Skeletal muscle satellite cell (primary cell): ENCODE results near the gene SERPINB1.
A peak's percentile ranks its signal among the peaks of the same experiment; 100 is the strongest.

Experiments
- H3K27me3 ChIP-seq: 2 replicates; pipeline ENCODE4 v1.7.0; 2013; ENCODE audit warnings: low read length; ENCODE audit not compliant: control insufficient read depth, insufficient read depth
- H3K36me3 ChIP-seq: 2 replicates; pipeline ENCODE4 v1.7.0; 2013; ENCODE audit warnings: mild to moderate bottlenecking, control low read depth, low read length; ENCODE audit not compliant: insufficient read depth
- H3K4me1 ChIP-seq: 2 replicates; pipeline ENCODE4 v1.7.0; 2013; ENCODE audit warnings: low read length; ENCODE audit not compliant: control insufficient read depth, insufficient read depth
- H3K4me2 ChIP-seq: 2 replicates; pipeline ENCODE4 v1.7.0; 2013; ENCODE audit warnings: mild to moderate bottlenecking, low read length
- H3K4me3 ChIP-seq: 2 replicates; pipeline ENCODE4 v1.7.0; 2013; ENCODE audit warnings: low read length
- H3K9ac ChIP-seq: 2 replicates; pipeline ENCODE4 v1.7.0; 2013; ENCODE audit warnings: mild to moderate bottlenecking, low read depth, low read length, moderate library complexity
- H3K9me3 ChIP-seq: replicated peaks from 2 replicates; pipeline ENCODE4 v1.7.0; 2013; ENCODE audit warnings: mild to moderate bottlenecking, control low read depth, low read length

Gene SERPINB1

DNA sequence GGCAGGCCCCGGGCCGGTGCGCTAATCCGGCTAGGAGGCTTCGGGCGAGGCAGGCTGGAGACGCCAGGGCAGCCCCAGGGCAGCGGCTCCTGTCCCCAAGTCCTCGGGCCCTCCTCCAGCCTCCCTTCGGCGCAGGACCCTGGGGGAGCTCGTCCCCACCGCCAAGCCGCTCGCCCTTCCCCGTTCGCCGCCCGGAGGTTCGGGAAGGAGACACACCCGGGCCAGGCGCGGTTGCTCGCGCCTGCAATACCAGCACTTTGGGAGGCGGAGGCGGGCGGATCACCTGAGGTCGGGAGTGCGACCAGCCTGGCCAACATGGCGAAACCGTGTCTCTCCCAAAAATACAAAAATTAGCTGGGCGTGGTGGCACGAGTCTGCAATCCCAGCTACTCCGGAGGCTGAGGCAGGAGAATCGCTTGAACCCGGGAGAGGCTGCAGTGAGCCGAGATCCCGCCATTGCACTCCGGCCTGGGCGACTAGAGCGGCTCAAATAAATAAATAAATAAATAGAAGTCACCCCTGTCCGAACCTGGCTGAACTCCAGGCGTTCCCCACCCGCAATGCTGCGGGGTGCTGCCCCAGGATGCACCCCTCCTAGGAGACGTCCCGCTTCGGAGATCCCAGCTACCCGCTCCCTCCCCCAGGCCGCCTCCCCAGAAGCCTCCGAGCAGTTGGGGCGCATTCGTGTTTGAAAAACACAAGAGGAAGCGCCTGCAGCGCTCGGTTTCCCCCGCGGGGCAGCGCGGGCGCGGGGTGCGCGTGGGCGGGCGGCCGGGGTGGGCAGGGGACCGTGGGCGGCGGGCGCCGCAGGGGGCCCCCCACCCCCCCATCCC is 33.9 kb upstream of the SERPINB1 start:
- no peaks in the 10 kb centered on the region for H3K9me3 ChIP-seq
- H3K4me3 ChIP-seq: peak overlapping the region; percentile 72
- H3K9ac ChIP-seq: peak overlapping the region; percentile 78
- H3K4me2 ChIP-seq: peak overlapping the region; percentile 91
- peaks cover 25% of the 10 kb centered on the region for H3K4me1 ChIP-seq
- H3K36me3 ChIP-seq: no peaks in the 10 kb centered on the region
- peaks cover 24% of the 10 kb centered on the region for H3K27me3 ChIP-seq

DNA sequence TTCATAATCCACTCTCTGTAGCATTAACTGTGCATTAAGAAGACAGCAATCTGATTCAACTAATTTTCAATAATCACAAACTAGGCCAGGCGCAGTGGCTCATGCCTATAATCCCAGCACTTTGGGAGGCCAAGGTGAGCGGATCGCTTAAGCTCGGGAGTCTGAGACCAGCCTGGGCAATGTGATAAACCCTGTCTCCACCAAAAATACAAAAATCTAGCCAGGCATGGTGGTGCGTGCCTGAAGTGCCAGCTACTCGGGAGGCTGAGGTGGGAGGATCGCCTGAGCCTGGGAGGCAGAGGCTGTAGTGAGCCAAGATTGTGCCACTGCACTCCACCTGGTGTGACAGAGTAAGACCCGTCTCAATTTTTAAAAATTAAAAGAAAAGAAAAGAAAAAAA is 32.0 kb upstream of the SERPINB1 start:
- Histone ChIP-seq H3K4me2 (no peak overlapping the region), H3K9ac (no peak overlapping the region), H3K4me3 (no peak overlapping the region), H3K27me3 (peaks cover 9% of the 10 kb centered on the region), H3K36me3 (no peaks in the 10 kb centered on the region), H3K4me1 (peaks cover 25% of the 10 kb centered on the region), H3K9me3 (no peaks in the 10 kb centered on the region)

DNA sequence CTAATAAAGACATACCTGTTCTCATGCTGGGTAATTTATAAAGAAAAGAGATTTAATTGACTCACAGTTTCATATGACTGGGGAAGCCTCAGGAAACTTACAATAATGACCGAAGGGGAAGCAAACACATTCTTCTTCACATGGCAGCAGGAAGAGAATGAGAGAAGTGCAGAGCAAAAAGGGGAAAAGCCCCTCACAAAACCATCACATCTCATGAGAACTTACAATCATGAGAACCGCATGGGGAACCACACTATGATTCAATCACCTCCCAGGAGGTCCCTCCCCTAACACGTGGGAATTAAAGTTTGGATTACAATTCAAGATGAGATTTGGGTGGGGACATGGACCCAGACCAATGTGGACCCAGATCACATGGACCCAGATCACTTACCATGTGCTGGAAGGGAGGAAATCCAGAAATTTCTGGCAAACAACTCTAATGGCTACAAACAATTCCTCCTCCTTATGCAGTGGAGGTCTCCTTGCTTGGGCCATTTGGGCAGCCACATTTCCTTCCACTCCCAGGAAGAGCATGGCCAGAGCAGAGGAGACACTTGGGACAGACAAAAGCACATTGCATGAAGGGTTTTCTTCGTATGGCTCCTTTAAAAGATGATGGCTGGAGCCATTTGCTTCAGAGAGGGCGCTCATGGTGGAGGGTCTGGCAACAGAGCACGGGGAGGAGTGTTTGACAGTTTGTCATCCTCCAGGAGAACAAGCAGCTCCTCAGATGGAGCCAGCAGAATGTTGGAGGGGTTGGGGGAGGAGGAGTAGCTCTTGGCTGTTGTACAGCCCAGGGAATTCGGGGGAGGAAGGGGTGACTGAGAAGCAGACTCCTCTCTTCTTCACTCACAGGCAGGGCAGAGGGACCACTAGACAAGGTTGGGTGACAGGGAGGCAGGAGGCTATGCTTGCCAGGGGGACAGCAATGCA is 31.0 kb upstream of the SERPINB1 start:
- peaks cover 23% of the 10 kb centered on the region for H3K4me1 ChIP-seq
- no peak overlapping the region for H3K4me3 ChIP-seq
- H3K36me3 ChIP-seq: no peaks in the 10 kb centered on the region

DNA sequence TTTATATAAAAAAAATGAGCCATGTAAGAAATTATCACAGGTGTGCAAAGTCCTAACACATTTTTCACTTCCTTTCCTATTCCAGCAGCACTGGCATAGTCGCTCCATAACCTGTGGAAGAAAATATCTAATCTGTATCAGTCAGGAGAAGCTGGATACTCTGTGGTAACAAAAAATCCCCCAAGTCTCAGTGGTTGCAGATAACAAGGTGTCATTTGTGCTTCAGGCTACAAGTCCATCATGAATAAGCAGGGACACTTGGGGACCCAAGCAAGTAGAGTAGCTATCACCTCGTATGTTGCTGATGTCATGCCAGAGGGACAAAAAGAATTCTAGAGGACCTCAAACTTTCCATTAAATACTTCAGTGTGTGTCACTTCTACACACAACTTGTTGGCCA is 30.3 kb upstream of the SERPINB1 start:
- no peak overlapping the region for H3K4me2 ChIP-seq
- no peaks in the 10 kb centered on the region for H3K9me3 ChIP-seq
- H3K27me3 ChIP-seq: peaks cover 10% of the 10 kb centered on the region
- no peak overlapping the region for H3K9ac ChIP-seq
- no peak overlapping the region for H3K4me3 ChIP-seq
- peaks cover 16% of the 10 kb centered on the region for H3K4me1 ChIP-seq
- no peaks in the 10 kb centered on the region for H3K36me3 ChIP-seq

More for the DNA sequence above, 31.0 kb upstream of the SERPINB1 start:
- H3K4me2 ChIP-seq: no peak overlapping the region
- H3K9me3 ChIP-seq: no peaks in the 10 kb centered on the region
- H3K9ac ChIP-seq: no peak overlapping the region
- H3K27me3 ChIP-seq: peaks cover 10% of the 10 kb centered on the region

DNA sequence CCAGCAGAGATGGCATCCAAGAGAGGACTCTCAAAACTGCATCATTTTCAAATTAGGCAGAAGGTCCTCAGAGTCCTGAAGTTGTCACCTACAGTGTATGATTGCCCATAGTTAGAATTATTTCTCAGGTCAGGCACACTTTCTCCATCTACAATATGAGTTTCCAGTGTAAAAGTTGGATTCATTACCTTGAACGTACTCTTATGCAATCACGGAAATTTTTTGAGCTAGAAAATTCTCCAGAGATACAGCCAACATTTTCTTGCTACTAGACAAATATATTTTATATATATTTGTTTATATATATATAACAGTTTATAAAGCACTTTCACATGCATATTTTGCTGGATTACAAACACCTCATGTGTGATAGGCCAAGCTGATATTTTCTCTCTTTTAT is 29.4 kb upstream of the SERPINB1 start:
- Histone ChIP-seq H3K36me3 (no peaks in the 10 kb centered on the region), H3K9me3 (no peaks in the 10 kb centered on the region), H3K4me2 (no peak overlapping the region), H3K4me3 (no peak overlapping the region), H3K9ac (no peak overlapping the region), H3K27me3 (peaks cover 10% of the 10 kb centered on the region), H3K4me1 (peaks cover 12% of the 10 kb centered on the region)

DNA sequence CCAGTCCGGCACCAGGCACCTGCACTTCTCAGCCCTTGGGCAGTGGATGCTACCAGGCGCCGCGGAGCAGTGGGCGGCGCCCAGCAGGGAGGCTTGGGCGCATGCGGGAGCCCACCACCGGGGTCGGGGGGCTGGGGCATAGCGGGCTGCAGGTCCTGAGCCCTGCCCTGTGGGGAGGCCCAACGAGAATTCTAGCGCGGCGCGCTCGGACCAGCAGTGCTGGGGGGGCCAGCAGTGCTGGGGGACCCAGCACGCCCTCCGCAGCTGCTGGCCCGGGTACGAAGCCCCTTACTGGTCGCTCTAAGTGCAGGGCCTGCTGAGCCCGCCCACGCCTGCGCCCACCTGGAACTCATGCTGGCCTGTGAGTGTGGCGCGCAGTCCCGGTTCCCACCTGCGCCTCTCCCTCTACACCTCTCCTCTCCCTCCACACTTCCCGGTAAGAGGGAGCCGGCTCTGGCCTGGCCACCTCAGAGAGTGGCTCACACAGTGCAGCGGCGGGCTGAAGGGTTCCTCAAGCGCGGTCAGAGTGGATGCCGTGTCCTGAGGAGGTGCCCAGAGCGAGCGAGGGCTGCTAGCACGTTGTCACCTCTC is 28.5 kb upstream of the SERPINB1 start:
- Histone ChIP-seq H3K4me1 (peaks cover 16% of the 10 kb centered on the region), H3K36me3 (no peaks in the 10 kb centered on the region), H3K4me2 (no peak overlapping the region), H3K9ac (no peak overlapping the region), H3K9me3 (no peaks in the 10 kb centered on the region), H3K27me3 (peaks cover 10% of the 10 kb centered on the region), H3K4me3 (no peak overlapping the region)

DNA sequence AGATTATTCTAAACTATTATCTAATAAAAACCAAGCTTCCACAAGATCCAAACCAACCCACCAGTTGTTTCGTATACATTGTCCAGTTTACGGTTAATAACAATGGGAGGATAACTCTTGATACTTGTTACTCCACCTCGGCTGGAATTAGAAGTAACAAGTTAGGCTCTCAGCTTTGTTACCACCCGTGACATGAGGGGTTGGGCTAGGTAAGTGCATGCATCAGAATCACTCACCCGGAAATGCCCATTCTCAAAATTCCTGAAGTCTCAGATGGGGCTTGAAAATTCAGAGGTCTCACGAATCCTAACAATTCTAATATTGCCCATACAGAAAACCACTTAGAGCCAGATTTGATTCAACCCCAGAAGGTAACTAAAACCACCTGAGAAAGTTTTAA is 27.0 kb upstream of the SERPINB1 start:
- no peaks in the 10 kb centered on the region for H3K36me3 ChIP-seq
- no peak overlapping the region for H3K4me2 ChIP-seq
- H3K9me3 ChIP-seq: no peaks in the 10 kb centered on the region
- no peak overlapping the region for H3K9ac ChIP-seq
- H3K4me1 ChIP-seq: peaks cover 13% of the 10 kb centered on the region
- H3K4me3 ChIP-seq: no peak overlapping the region
- H3K27me3 ChIP-seq: peaks cover 9% of the 10 kb centered on the region

DNA sequence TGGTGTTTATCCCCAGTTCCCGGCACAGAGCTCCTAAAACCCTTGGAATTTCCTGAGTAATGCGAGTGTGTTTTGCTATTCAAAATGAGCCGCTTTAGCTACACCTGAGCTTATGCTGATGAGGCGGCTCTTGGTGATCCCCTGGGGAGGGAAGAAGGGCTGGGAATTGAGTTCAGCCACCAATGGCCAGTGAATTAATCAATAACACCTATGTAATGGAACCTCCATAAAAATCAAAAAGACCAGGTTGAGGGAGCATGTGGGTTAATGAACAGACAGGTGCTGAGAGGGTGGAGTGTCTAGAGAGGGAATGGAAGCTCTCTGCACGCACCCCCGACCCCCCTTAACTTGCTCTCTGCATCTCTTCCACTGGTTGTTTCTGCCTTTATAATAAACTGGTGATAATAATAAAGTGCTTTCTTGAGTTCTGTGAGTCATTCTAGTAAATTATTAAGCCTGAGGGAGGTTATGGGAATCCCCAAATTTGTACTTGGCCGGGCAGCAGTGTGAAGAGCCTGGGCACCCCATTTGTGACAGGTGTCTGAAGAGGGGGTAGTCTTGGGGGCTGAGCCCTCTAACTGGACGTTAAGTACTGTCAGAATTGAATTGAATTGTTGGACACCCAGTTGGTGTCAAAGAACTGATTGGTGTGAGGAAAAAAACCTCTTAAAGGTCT is 24.6 kb upstream of the SERPINB1 start:
- Histone ChIP-seq H3K9ac (peak overlapping the region; percentile 36), H3K27me3 (peaks cover 3% of the 10 kb centered on the region), H3K4me2 (peak overlapping the region; percentile 63), H3K4me1 (peaks cover 13% of the 10 kb centered on the region), H3K4me3 (peak overlapping the region; percentile 36), H3K9me3 (no peaks in the 10 kb centered on the region), H3K36me3 (no peaks in the 10 kb centered on the region)

DNA sequence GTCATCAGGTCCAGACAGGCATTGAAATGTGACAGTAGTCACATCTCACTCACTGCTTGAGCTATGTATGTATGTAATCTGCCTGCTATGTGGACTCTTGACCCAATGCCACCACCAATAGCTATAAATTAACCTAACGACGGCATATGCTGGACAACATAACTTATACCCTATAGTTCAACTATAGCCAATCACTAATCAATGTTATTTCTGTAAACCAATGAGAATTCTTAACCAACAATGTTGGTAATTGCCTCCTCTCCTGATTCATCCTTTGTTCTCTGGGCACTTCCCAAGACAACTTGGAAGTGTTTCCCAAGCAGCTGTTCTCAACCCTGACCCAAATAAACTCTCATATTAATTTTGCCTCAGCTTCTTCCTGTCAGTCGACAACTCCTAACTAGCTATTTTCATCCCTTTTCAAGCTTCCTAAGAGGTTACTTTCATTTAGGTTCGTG is 24.1 kb upstream of the SERPINB1 start:
- peaks cover 3% of the 10 kb centered on the region for H3K27me3 ChIP-seq
- peak overlapping the region; percentile 36 for H3K9ac ChIP-seq
- peak overlapping the region; percentile 36 for H3K4me3 ChIP-seq
- H3K9me3 ChIP-seq: no peaks in the 10 kb centered on the region
- H3K36me3 ChIP-seq: no peaks in the 10 kb centered on the region
- peak overlapping the region; percentile 63 for H3K4me2 ChIP-seq
- H3K4me1 ChIP-seq: peaks cover 13% of the 10 kb centered on the region

DNA sequence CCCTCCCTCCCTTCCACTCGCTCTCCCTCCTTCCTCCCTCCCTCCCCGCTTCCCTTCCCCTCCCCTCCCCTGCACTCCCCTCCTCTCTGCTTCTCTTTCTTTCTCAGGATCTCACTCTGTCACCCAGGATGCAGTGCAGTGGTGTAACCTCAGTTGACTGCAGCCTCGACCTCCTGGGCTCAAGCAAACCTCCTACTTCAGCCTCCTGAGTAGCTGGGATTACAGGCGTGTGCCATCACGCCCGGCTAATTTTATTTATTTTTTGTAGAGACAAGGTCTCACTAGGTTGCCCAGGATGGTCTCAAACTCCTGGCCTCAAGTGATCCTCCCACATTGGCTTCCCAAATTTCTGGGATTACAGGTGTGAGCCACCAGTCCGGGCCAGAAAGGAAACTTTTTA is 23.6 kb upstream of the SERPINB1 start:
- H3K4me2 ChIP-seq: no peak overlapping the region
- peaks cover 3% of the 10 kb centered on the region for H3K27me3 ChIP-seq
- no peaks in the 10 kb centered on the region for H3K9me3 ChIP-seq
- peaks cover 13% of the 10 kb centered on the region for H3K4me1 ChIP-seq
- H3K4me3 ChIP-seq: no peak overlapping the region
- no peak overlapping the region for H3K9ac ChIP-seq
- no peaks in the 10 kb centered on the region for H3K36me3 ChIP-seq

DNA sequence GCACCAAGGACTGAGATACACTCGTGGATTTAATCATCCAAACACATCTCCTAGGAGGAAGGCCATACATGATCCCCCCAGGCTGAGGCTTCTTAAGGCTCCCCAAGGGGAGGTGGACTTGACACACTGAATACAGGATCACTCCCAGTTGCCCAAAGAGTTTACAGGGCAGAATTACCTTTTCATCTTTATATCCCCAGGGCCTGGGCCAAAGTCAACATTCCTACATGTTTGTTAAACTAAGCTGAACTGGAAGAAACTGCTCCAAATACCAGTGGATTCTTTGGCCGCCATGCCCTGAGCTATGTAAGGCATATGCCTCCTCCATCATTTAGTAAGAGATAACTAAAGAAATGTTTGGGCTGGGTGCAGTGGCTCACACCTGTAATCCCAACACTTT is 22.2 kb upstream of the SERPINB1 start:
- Histone ChIP-seq H3K27me3 (peaks cover 3% of the 10 kb centered on the region), H3K9ac (no peak overlapping the region), H3K4me2 (no peak overlapping the region), H3K36me3 (no peaks in the 10 kb centered on the region), H3K4me3 (no peak overlapping the region), H3K4me1 (peaks cover 14% of the 10 kb centered on the region), H3K9me3 (no peaks in the 10 kb centered on the region)
